Uterus (tissue), 2 donors: Measurements from ENCODE around the gene IRF4.

Source experiments
- CTCF ChIP-seq, 4 experiments: fragments of 200-600 bp in 2 of 4; fragments of 450-650 bp in 2 of 4; sonication (generic) in 2 of 4; IDR thresholded peaks; one replicate each; pipeline ENCODE4 v1.5.1; 2016 to 2019; ENCODE audit warnings: antibody characterized with exemption in 4 of 4, mild to moderate bottlenecking in 2 of 4, moderate library complexity in 1 of 4
- POLR2A ChIP-seq, 2 donors: fragments of 450-650 bp; IDR thresholded peaks; one replicate each; pipeline ENCODE4 v1.6.1; 2016; ENCODE audit warnings: antibody characterized with exemption in 2 of 2, mild to moderate bottlenecking in 1 of 2, moderate library complexity in 1 of 2

- no peak for TF ChIP-seq CTCF (IDR thresholded peaks at IDR 0.05)
- TF ChIP-seq POLR2A (IDR thresholded peaks at IDR 0.05), result no peak
These were observed 14.5 kb upstream of the IRF4 start for GRCh38 chr6:376827-377640.
